Upper lobe of right lung (tissue), 1 donor: Measurements from ENCODE around the gene TAS2R13. TPM values are rescaled to one million over a fixed set of nuclear protein-coding genes. Genes with fewer than 3 reads are reported as not detected.

Experiments
- ATAC-seq: fragments of 200-7000 bp; cut with Tn5 transposase; one replicate; pipeline ENCODE4 v1.9.1; 2020; ENCODE audit warnings: mild to moderate bottlenecking, moderate library complexity
- DNase-seq: peaks from one replicate; pipeline ENCODE4 v3.0.0-alpha.2; 2020
- H3K27ac ChIP-seq: fragments of 200-600 bp; one replicate; pipeline ENCODE4 v1.8.0; 2022
- H3K27me3 ChIP-seq: fragments of 200-600 bp; one replicate; pipeline ENCODE4 v1.8.0; 2022; ENCODE audit warnings: mild to moderate bottlenecking
- H3K36me3 ChIP-seq: fragments of 200-600 bp; one replicate; pipeline ENCODE4 v1.8.0; 2022
- H3K4me1 ChIP-seq: fragments of 200-600 bp; one replicate; pipeline ENCODE4 v1.8.0; 2022
- H3K4me3 ChIP-seq: fragments of 200-600 bp; one replicate; pipeline ENCODE4 v1.8.0; 2022; ENCODE audit warnings: mild to moderate bottlenecking
- H3K9me3 ChIP-seq: fragments of 200-600 bp; one replicate; pipeline ENCODE4 v1.8.0; 2022
- CTCF ChIP-seq: fragments of 200-600 bp; IDR thresholded peaks from one replicate; pipeline ENCODE4 v1.8.0; 2022; ENCODE audit warnings: antibody characterized with exemption
- intact Hi-C: fragments of 100-400 bp; cut with DNase I; formaldehyde crosslinking; loops from one replicate; pipeline ENCODE4 v1.11.0; 2022
- total RNA-seq: library from RNA; stranded (reverse); fragmentation: NEBNext Ultra II Directional; extraction: Animal tissue kit (Norgen Biotek cat#: 25700); gene quantifications from one replicate; pipeline ENCODE4 v1.2.1, GENCODE V29; 2021
- donor health status: DM: no; HTN: yes; CAD: no; lungs with severe emphysema.

Gene TAS2R13
- total RNA-seq, 1 donor from 2014 or later = 1.3 TPM

DNA sequence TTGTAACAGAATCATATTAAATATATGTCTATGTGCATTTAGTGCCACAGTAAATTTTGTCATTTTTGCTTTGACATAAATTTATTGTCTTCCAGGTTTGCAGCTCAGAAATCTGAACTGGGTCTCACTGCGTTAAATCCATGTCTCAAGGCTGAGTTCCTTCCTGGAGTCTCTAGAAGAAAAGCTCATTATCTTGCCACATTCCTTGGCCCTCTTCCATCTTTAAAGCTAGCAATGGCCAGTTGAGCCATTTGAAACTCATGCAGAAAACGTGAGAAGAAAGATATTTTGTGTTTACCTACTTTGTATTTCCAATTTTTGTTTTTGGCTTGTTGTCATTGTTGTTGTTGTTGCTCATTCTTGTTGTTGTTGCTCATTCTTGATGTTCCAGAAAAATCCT is 36.0 kb downstream of the TAS2R13 start:
- H3K4me3 ChIP-seq = no peak overlapping the region
- no peaks in the 10 kb centered on the region for H3K4me1 ChIP-seq
- no peak for DNase-seq
- H3K36me3 ChIP-seq = no peaks in the 10 kb centered on the region
- no peak for TF ChIP-seq CTCF
- no peak for ATAC-seq
- H3K27me3 ChIP-seq = no peaks in the 10 kb centered on the region
- H3K27ac ChIP-seq = no peak overlapping the region
- intact Hi-C loops = no loop called here
- H3K9me3 ChIP-seq = no peaks in the 10 kb centered on the region

DNA sequence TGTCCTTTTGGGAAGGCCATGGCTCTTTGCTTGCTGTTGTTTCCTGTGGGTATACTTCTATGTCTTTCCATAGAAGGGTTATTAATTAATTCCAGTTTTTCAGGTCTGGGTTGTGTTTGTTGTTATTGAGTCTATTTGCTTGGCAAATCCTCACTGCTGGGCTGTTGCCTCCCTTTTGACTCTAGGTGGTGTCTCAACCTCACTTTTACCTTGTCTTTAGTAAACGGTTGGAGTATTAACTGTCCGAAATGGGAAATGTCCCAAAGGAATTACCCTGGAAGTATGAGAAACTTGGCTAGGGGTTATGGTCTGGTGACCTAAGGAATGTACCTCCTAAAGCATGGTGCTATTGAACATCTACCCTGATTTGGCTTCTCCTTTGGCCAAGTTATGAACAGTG is 42.0 kb downstream of the TAS2R13 start:
- H3K4me1 ChIP-seq = no peaks in the 10 kb centered on the region
- H3K36me3 ChIP-seq = no peaks in the 10 kb centered on the region
- intact Hi-C loops = no loop called here
- H3K27me3 ChIP-seq = no peaks in the 10 kb centered on the region
- ATAC-seq = no peak
- no peak overlapping the region for H3K27ac ChIP-seq
- no peak for TF ChIP-seq CTCF
- no peak for DNase-seq
- H3K4me3 ChIP-seq = no peak overlapping the region
- peaks cover 10% of the 10 kb centered on the region for H3K9me3 ChIP-seq

DNA sequence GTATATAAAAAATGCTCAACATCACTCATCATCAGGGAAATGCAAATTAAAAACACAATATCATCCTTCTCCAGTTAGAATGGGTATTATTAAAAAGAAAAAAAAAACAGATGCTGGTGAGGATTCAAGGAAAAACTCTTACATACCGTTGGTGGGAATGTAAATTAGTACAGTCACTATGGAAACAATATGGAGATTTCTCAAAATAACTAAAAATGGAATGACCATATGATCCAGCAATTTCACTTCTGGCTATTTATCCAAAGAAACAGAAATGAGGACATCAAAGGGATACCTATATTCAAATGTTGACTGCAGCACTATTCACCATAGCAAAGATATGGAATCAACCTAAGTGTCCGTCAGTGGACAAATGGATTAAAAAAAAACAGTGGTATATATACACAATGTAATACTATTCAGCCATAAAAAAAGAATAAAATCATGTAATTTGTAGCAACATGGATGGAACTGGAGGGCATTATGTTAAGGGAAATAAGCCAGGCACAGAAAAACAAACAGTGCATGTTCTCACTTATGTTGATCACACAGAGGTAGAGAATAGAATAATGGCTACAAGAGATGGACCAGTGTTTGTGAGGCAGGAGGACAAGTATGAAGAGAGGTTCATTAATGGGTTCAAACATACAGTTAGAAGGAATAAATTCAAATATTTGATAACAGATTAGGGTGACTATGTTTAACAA is 45.7 kb downstream of the TAS2R13 start:
- H3K4me3 ChIP-seq = no peak overlapping the region
- no peaks in the 10 kb centered on the region for H3K36me3 ChIP-seq
- ATAC-seq = no peak
- intact Hi-C loops = no loop called here
- no peak overlapping the region for H3K27ac ChIP-seq
- no peaks in the 10 kb centered on the region for H3K27me3 ChIP-seq
- no peak for DNase-seq
- no peaks in the 10 kb centered on the region for H3K4me1 ChIP-seq
- TF ChIP-seq CTCF = no peak
- H3K9me3 ChIP-seq = peaks cover 10% of the 10 kb centered on the region

DNA sequence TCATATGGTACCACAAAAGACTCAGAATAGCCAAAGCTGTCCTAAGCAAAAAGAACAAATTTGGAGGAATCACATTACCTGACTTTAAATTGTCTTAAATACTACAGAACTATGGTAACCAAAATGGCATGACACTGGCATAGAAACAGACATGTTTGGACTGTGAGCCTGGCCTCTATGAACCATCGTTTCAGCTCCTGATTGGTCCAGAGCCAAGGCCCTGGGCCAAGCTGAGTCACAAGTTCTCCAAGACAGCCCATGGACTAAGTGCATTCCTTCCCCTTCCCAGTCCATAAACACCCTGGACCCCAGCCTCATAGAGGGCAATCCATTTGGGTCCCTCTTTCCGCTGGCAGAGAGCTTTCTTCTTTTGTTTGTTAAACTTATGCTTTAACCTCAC is 48.0 kb downstream of the TAS2R13 start:
- no peak for ATAC-seq
- intact Hi-C loops = no loop called here
- H3K27ac ChIP-seq = no peak overlapping the region
- no peaks in the 10 kb centered on the region for H3K36me3 ChIP-seq
- no peaks in the 10 kb centered on the region for H3K4me1 ChIP-seq
- H3K9me3 ChIP-seq = peaks cover 10% of the 10 kb centered on the region
- no peak overlapping the region for H3K4me3 ChIP-seq
- no peak for DNase-seq
- TF ChIP-seq CTCF = no peak
- no peaks in the 10 kb centered on the region for H3K27me3 ChIP-seq

Other genes with a start within 250 kb of the TAS2R13 start
- gene STYK1, start 235.5 kb downstream of the TAS2R13 start, total RNA-seq = 0.93 TPM
- 292 TPM for gene YBX3, start 186.2 kb downstream of the TAS2R13 start, total RNA-seq
- gene TAS2R7, start 106.9 kb downstream of the TAS2R13 start, total RNA-seq = not detected
- gene TAS2R8, start 102.3 kb downstream of the TAS2R13 start, total RNA-seq = not detected
- gene TAS2R9, start 99.4 kb downstream of the TAS2R13 start, total RNA-seq = not detected
- not detected for gene TAS2R10, start 83.2 kb downstream of the TAS2R13 start, total RNA-seq
- gene PRR4, start 60.1 kb downstream of the TAS2R13 start, total RNA-seq = 1.7 TPM
- 7.8 TPM for gene PRH1, start 25.3 kb downstream of the TAS2R13 start, total RNA-seq
- not detected for gene PRH2, start 19.7 kb upstream of the TAS2R13 start, total RNA-seq
- 2.5 TPM for gene TAS2R14, start 29.7 kb upstream of the TAS2R13 start, total RNA-seq
- gene TAS2R50, start 77.3 kb upstream of the TAS2R13 start, total RNA-seq = 0.55 TPM
- 1.2 TPM for gene TAS2R20, start 88.7 kb upstream of the TAS2R13 start, total RNA-seq
- 3.2 TPM for gene TAS2R19, start 113.1 kb upstream of the TAS2R13 start, total RNA-seq
- gene TAS2R31, start 121.8 kb upstream of the TAS2R13 start, total RNA-seq = 3.0 TPM
- 1.3 TPM for gene TAS2R46, start 152.7 kb upstream of the TAS2R13 start, total RNA-seq
- gene TAS2R43, start 182.8 kb upstream of the TAS2R13 start, total RNA-seq = not detected
- gene TAS2R30, start 225.1 kb upstream of the TAS2R13 start, total RNA-seq = 2.9 TPM